ENCODE measurements around the gene MVB12B.

MVB12B gene

DNA sequence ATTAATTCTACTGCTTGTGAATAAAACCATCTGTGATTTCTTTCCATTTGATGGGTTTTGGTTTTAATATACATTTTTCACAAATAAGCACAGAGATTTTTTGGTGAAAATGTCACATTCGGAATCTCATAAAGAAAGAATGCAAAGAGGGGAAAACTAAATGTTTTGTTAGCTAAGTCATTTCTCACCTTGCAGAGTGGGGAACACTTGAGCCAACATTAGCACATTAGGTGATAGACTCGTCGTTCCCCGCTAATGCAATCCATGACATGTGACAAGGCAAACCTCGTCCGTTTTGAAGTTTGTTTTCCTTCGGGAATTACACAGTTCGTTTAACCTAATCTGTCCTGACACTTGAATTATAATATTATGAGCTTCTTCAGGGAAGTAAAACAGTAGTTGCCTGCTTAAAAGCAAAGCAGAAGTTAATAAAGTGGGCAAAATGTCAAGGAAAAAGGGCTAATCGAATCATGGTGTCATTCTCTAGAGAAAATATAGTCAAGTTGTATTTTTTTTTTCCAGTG, 191.3 kb downstream of the MVB12B start:
- no peak for DNase-seq (ENCODE audit: low read depth, low spot score)

DNA sequence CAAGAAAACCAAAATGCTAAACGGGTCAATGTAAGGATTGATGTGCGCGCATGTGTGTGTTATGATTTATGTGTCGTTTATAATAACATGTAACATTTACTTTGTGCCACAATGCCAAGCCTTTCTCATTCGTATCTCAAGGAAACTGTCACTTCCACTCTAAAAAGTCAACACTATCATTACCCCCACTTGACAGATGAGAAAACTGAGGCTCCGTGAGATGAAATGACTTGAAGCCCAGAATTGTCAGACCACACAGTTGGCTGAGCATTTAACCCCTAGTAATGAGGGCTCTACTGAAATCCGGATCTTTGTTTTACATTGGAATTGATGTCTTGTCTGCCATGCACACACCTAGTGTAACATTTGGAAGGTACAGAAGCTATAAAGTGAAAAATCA, 192.1 kb downstream of the MVB12B start:
- no peak for DNase-seq (ENCODE audit: low read depth, low spot score)

DNA sequence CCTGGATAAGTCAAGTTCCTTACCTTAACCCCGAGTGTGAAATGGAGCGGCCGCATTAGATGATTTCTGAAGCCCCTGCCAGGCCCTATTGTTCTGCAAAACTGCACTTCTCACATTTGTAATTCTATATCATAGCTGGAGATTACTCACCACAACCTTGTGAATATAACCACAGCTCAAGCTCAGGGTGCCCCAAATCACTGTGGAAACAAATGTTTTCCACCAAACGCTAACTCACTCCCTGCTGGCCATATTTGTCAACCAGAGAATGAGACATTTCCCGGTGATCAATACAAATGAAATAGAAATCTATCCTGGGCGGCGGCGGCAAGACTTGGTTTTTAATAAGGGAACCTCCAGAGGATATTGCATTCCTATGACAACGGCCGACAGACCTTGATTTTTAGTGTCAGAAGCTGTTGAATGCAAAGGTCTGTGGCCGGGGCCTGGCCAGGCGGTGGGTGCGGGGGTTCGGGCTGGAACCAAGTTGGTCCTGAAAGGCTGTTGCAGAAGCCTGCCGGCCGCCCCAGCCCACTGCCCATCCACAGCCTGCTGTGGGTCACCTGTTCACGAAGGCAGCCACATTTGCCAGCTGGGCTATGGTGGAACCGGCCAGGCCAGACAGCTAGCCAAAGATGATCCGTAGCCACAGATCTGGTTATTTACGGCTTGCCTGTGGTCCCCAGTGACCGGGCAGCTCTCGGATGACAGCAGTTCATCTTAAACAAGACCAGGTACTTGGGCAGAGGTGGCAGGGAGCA, 193.2 kb downstream of the MVB12B start:
- no peak for DNase-seq (ENCODE audit: low read depth, low spot score)

DNA sequence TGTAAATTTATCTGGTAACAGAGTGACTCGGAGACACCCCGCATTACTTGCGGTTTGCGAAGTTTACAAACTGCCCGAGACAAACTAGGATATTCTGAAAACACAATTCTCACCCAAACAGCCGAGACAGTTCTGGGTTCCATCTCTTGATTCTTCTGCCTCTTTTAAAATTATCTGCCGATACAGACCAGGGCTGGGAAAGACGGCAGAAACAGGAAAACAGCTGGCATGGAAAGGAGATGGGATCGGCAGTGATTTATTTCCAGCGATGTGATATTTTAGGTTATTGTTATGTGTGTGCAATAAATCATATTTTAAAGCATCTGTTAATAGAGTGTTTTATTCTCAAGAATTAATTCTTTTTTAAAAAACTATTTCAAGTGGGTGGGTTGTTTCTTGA, 193.8 kb downstream of the MVB12B start:
- DNase-seq (ENCODE audit: low read depth, low spot score): no peak

DNA sequence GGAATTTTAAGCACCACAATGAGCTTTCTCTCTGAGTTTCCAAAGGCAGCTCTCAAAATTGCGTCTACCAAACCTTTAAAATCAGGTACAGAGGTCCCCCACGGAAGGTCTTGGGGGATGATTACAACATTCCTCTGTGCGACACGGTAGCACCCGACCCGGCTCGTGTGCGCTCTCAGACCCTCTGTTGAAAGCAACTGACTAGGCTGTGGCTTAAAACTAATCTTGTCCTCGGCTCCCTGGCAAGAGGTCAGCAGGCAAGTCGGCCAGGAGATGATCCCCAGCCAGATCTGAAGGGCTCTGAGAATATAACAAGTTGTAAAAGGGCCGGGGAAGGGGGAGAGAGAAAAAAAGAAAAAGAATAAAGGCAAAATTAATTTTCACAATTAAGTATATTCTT, 194.5 kb downstream of the MVB12B start:
- no peak for DNase-seq (ENCODE audit: low read depth, low spot score)

DNA sequence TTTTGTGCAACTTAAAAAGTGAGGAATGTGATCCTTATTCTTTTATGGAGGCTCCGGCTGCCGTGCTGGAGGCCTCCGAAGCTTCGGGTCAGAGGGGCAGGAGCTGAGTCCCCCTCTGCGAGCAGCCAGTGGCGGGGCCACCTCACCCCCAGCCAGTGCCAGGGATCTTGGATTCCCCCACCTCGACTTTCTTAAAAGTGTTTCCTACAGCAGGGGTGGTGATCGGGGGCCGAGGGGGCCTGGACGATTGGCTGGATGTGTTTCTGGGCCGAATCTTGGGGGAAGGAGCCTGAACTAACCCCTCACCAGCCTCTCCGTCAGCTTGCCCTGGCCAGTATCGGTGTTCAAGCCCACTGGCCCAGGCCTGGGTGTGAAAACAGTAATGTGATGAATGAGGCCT, 194.9 kb downstream of the MVB12B start:
- DNase-seq (ENCODE audit: low read depth, low spot score): no peak

DNA sequence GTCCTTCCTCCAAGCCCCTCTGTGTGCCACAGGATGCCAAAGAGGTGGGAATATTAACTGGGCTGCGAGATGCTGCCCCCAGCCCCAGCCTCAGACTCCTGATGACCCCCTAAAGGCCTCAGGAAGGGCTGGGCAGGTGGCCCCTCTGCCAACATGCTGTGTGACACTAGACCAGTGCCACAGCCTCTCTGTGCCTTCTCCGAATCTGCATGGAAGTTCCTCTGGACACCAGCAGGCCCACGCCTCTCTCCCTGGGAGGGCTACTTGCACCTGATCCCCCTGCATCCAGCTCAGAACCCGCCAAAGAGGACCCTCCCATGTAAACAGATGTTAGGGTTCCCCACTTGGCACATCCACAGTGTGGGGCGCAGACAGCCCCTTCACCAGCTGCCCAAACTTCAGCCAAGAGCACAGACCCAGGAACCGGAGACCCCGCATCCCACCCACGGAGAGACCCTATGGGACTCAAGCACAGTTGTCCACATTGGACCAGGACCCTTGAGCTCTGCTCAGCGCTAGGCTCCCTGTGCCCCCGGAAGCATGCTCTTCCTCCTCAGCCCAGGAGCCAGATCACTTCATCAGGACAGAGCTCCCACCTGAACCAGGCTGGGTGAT, 195.5 kb downstream of the MVB12B start:
- no peak for DNase-seq (ENCODE audit: low read depth, low spot score)

DNA sequence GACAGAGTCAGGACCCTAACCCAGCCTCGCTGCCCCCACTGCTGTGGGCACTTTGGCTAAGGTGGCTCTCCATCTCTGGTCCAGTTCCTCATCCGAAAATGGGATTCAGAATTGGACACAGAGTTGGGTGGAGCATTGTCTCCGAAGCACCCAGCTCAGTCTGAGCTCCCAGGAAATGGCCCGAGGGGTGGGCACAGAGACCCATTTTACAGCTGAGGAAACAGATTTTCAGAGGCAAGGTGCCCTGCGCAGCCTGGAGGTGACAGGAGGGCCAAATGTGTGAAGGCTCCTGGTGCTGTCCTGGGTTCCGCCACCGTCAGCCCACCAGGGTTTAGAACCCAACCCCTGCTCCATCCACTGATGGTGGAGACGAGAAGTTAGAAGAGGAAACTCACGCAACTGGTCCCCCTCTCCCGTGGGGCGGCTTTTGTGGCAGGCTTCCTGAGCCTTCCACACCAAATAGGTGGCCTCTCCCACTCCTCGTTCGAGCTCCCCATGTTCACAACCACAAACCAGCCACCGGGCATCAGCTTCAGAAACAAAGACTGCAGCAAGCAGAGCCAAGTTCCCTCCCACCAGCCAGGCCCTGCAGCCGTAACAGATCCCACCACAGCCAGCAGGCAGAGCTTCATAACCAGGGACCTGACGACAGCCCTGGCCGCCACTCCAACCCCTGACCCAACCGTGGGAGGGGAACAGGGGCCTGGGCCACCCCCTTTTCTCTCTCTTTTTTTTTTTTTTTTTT, 196.2 kb downstream of the MVB12B start:
- DNase-seq (ENCODE audit: low read depth, low spot score): no peak

DNA sequence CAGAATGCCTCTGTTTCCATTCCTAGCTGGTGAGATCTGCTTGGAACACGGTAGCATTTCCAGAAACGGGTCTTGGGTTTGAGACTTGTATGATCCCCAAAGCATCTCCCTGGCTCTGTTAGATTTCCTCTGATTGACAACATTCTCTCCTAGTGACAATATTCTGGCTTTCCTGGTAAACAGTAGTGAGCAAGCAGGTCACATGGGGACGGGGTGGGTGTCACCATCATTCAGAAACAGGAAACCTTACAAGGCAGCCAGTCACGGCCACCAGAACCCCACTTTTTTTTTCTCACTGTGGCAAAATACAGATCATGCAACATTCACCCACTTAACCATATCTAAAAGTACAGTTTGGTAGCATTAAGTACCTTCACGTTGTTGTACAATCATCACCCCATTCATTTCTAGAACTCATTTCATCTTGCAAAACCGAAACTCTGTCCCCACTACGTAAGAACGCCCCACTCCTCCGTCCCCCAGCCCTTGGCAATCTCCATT, 197.0 kb downstream of the MVB12B start:
- no peak for DNase-seq (ENCODE audit: low read depth, low spot score)

DNA sequence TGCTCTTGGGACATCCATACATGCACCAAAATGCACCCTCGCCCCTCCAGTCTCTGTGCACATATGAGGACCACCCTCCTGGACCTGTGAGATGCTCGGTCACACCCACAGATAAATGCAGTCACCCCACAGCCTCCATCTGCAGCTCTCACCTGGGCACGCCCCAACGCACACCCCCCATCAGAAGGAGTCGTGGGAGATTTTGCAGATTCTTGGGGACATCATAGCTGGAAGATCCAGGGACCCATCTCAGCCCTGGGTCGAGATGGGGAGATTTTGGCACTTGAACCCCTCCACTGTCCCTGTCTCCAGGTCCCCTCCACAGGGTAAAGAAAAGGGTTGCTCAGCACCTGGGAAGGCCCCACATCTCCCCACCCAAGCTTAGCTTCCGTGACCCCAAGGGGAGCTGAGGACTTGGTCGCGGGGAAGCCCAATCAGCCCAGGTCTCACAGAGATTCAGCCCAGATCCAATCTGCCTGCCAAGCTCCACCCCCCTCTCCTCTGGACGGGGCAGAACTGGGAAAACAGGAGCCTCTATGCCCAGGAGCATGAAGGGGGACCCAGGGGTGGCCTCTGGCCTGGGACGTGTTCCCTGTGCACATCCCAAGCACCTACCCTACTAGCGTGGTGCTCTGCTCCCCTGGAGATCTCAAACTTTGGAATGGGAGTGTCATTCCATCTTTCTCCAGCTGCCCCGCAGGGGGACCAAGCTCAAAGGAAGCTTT, 197.9 kb downstream of the MVB12B start:
- DNase-seq (ENCODE audit: low read depth, low spot score): no peak

DNA sequence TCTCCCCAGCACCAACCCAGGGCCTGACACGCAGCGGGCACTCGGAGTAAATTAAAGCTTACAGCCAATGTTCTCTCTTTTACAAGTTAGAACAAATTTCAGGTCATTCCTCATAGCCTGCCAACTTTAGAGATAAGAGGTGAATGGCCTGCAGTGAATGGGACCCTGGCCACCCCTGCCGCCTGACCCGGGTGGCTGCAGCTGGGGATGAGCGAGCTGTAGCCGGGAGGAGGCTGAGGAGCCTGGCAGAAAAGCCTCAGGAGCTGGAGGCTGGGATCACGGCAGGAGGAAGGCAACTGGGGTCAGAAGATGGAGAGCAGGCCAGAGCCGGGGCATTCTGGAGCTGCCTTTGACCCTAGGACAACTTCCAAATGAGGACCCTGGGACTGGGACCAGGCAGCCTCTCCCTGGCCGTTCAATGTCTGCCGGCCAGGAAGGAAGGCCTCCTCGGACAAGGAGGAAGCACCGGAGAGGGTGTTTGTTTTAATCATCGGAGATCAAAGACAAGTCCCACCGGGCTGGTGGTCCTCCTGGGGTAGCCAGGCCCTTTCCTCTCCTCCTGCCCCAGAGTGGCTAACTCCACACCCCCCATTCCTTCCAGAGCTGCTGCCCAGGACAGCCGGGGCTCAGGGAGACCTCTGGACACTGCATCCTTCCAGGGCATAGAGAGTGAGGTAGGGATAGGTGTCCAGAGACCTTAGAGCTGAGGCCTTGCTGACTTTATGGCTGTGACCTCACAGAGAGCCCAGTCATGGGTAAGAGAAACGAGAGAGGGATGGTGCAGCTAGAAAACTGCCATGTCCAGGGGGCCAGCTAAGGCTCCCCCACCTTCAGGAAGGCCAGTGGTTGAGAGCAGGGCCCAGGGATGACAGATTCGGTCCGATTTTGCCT, 199.8 kb downstream of the MVB12B start:
- no peak for DNase-seq (ENCODE audit: low read depth, low spot score)

DNA sequence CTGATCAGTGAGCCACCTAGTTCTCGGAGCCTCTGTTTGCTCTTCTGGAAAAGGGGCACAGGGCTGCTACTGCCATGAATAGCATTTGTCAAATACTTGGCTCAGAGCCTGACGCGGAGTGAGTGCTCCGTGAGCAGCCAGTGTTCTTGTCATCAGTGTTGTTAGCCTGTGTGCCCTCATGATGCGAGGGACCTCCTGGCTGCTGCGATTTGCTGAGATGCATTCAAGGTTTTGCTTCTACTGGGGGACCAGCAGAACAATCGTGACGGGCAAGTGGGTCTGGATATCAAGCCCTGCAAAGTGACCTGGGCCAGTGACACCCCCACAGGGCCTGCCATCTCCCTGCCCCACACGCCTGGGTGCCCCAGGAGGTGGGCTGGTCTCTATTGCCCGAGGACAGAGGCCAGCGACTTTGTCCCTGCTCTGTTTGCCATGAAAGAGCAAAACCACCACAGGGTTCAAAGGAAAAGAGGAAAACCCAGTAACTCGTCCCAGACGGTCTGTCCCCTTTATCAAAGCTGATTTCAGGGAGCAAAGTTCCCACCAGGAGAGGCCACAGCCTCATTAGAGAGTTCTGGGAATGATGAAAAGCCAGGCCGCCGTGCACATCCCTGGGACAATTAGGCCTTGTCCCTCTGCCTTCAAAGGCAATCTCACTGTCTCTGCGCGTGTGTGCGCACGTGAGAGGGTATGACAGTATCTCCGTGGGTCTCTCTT, 200.6 kb downstream of the MVB12B start:
- no peak for DNase-seq (ENCODE audit: low read depth, low spot score)

DNA sequence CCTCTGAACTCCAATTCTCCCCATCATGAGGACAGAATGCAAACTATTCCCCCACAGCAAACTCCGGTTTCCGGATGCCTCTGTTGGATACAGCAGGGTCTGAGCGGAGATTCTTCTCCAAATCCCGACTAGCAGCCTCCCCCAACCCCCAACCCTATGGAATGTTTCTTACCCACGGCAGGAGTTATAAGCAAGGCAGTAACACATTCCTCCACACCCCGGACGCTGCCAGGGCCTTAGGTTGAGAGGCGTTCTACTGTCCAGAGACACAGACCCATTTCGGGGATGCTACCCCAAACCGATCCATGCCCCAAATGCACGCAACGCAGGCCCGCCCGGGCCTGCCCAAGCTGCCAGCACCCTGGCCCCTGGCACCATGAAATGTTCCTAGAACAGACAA, 201.5 kb downstream of the MVB12B start:
- no peak for DNase-seq (ENCODE audit: low read depth, low spot score)

DNA sequence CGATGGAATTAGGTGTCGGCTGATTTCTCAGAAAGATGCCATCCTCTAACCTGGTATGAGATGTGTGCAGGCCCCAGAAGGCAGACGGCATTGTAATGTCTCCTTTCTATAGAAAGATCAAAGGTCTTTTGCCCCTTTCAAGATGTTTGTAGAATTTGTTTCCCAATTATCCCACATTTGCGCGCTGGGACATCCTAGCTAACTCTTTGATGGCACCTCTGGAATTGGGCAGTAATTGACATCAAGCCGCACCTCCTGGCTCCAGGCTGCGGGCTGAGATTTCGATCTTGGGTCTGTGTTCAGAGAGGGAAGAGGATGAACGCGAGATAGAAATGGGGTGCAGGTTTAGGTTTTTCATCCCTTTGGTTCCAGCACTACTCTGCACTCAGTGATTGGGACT, 202.3 kb downstream of the MVB12B start:
- no peak for DNase-seq (ENCODE audit: low read depth, low spot score)

DNA sequence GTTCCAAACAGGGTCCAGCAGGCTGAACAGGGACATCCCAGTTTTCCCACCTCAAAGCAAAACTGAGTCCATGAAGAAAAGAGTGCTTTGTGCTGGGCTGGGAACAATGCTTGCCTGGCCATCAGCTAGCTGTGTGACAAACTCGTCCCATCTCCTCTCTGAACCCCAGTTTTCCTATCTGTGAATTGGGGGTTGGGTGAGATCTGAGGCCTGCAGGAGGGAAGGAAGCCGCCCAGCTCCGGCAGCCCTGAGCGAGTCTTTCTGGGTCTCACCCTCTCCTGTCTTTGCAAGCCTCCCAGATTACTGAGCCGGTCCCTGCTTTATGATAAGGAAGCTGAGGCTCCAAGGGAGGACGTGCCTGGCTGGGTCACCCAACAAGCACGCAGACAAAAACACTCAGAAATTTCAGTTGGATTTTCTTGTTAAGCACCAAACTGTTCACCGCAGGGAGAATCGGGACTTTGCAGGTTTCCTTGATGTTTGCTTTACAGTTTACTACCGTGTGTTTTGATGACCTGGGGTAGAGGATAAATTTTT, 204.5 kb downstream of the MVB12B start:
- no peak for DNase-seq (ENCODE audit: low read depth, low spot score)

DNA sequence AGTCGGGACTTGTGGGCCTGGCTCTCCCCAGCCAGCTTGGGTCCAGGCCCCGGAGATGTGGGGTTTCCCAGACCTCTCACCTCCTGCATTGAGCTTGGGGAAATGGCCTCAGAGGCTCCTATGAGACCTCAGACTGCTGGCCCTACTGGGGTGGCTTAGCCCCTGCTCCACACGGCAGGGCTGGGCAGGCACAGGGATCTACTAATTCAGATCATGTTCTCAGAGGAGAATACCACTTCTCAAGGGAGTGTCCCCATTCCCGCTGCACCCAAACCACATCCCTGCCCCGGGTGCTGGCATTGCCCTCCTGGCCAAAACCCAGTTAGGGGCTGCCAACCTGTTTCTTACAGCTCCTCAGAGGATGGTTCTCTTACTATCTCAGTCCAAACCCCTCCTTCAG, 205.0 kb downstream of the MVB12B start:
- DNase-seq (ENCODE audit: low read depth, low spot score): no peak

DNA sequence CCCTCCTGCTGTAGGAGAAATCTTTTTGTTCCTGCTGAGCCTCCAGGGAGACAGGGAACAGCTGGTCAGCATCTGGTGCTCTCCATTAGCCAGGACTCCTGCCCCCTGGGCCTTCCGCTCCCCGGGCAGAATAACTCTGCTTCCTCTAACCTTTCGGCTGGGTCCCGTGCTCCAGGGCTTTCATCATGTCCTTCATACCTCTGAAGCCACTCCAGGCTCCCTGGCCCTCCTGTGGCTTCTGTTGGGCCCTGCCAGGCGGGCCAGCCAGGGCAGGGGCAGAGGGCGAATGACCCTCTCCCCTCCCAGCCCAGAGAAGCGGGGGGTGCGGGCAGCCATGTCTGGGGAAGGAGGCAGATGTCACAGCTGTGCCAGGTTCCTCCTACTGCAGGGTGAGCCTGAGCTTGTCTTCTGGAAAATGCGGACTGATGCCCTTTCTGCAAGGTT, 205.4 kb downstream of the MVB12B start:
- no peak for DNase-seq (ENCODE audit: low read depth, low spot score)

DNA sequence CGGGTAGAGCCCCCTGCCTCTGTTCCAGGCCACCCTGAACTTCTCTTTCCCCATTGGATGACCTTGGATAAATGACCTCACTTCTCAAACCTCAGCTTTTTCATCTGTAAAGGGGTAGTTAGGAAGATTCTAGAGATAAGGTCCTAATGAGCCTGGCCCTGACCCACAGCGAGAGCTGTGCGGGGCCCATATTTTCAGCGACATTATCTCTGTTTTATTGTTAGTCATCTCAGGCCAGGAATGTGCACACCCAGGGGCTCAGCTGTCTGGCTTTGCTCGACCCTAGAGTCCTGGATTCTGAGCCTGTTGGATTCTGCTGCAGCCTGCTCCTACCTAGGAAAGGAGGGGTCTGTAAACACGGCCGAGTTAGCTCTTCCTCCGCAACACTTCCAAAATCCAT, 205.9 kb downstream of the MVB12B start:
- DNase-seq (ENCODE audit: low read depth, low spot score): no peak
